Stimulated activated CD8-positive, alpha-beta memory T cell treated with anti-CD3 and anti-CD28 coated beads, Interleukin-12 subunit alpha, Interleukin-12 subunit beta, amount 100 ng/mL, for 4 hours (primary cell): ENCODE measurements around the gene NOXRED1.

ENCODE experiments used
- DNase-seq: peaks from one replicate; pipeline ENCODE4 v3.0.0-alpha.2; 2020; ENCODE audit warnings: low read depth

Gene NOXRED1

GRCh38 chr14:77344377-77344996, 78.8 kb downstream of the NOXRED1 start:
- DNase-seq = no peak
